Gastrocnemius medialis (tissue), 4 donors: ENCODE results near the gene COBL. TPM values are rescaled to one million over a fixed set of nuclear protein-coding genes. Genes with fewer than 3 reads are reported as not detected.

Source experiments
- ATAC-seq, 2 donors: fragments of 150-250 bp; one replicate each; pipeline ENCODE4 v1.9.1; 2016
- DNase-seq, 2 donors: peaks; one replicate each; pipeline ENCODE4 v3.0.0-alpha.2; 2019
- H3K27ac ChIP-seq, 4 donors: fragments of 200-600 bp; sonication (generic); 1 replicate in 1 of 4; 2 replicates in 3 of 4; pipeline ENCODE4 v1.5.1; 2016 to 2018; ENCODE audit warnings: mild to moderate bottlenecking in 2 of 4, moderate library complexity in 1 of 4
- H3K27me3 ChIP-seq, 3 donors: fragments of 200-600 bp; sonication (generic) in 2 of 3; 1 replicate in 1 of 3; 2 replicates in 2 of 3; pipeline versions ENCODE4 v1.5.1 to v1.6.0; 2016 to 2019; ENCODE audit warnings: mild to moderate bottlenecking in 1 of 3, moderate library complexity in 1 of 3
- H3K36me3 ChIP-seq, 2 donors: fragments of 200-600 bp; sonication (generic) in 1 of 2; one replicate each; pipeline ENCODE4 v1.5.1; 2017 to 2018
- H3K4me1 ChIP-seq, 2 donors: fragments of 200-600 bp; sonication (generic) in 1 of 2; one replicate each; pipeline ENCODE4 v1.5.1; 2016 to 2017; ENCODE audit warnings: mild to moderate bottlenecking in 2 of 2
- H3K4me3 ChIP-seq, 4 donors: fragments of 200-600 bp; sonication (generic) in 3 of 4; 1 replicate in 1 of 4; 2 replicates in 3 of 4; pipeline ENCODE4 v1.5.1; 2016 to 2019; ENCODE audit warnings: mild to moderate bottlenecking in 2 of 4
- H3K9me3 ChIP-seq, 3 donors: fragments of 200-600 bp; sonication (generic) in 2 of 3; 1 replicate in 1 of 3; 2 replicates in 2 of 3; pipeline ENCODE4 v1.5.1; 2016 to 2019
- POLR2A ChIP-seq, 2 donors: fragments of 450-650 bp; IDR thresholded peaks; one replicate each; pipeline ENCODE4 v1.6.1; 2017; ENCODE audit warnings: antibody characterized with exemption in 2 of 2, mild to moderate bottlenecking in 2 of 2, moderate library complexity in 2 of 2
- in situ Hi-C, 4 donors: fragments of 200-750 bp; cut with MboI; loops; one replicate each; pipeline versions ENCODE4 v1.15.0 to v1.8.0; 2017; ENCODE audit warnings: low sequenced_read_pairs in 4 of 4
- intact Hi-C: fragments of 100-400 bp; cut with DNase I; formaldehyde crosslinking; loops from one replicate; pipeline ENCODE4 v1.15.1; 2023; ENCODE audit warnings: low total_unique reads
- total RNA-seq, 4 donors: library from RNA; depleted of rRNA; stranded (reverse); fragments of >200 nt; gene quantifications; one replicate each; pipeline versions ENCODE4 v1.1.0 to v1.2.3, GENCODE V29; 2016
- TF ChIP-seq, protein P1 (sequence below), 5 experiments: fragments of 450-650 bp in 3 of 5; fragments of 200-600 bp in 2 of 5; sonication (generic) in 2 of 5; IDR thresholded peaks in 4 of 5; conservative IDR thresholded peaks in 1 of 5; 1 replicate in 4 of 5; 2 replicates in 1 of 5; pipeline ENCODE4 v1.5.1; 2016 to 2019; ENCODE audit warnings: antibody characterized with exemption in 5 of 5, mild to moderate bottlenecking in 3 of 5, moderate library complexity in 3 of 5

COBL gene
- total RNA-seq, 4 donors from 2014 or later, result 82.1 to 170 (median 124) TPM

DNA sequence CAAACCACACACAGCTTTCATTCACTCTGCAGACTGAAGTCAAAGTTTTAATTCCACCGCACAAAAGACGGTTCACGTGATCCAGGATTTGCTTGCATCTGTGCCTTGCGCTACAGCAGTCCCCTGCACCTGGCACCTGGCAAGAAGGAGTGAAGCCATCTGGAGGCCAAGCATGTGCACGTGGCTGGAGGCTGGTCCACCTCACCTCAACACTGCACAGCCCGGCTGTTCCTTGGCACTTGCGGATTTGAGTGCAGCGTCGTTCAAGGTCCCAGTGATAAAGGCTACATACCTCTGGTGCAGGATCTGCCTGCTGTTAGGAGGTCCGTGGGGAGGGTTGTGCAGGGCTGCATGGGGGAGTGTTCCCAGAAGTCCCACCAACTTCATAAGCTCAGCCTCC is 285.4 kb downstream of the COBL start:
- no peak overlapping the region for H3K27ac ChIP-seq
- in situ Hi-C loops, result no loop called here
- intact Hi-C loops, result no loop called here
- H3K27me3 ChIP-seq, result no peaks in the 10 kb centered on the region
- ATAC-seq (no peak), DNase-seq (no peak)
- no peak for TF ChIP-seq POLR2A (IDR thresholded peaks at IDR 0.05)
- TF ChIP-seq, protein P1, sequence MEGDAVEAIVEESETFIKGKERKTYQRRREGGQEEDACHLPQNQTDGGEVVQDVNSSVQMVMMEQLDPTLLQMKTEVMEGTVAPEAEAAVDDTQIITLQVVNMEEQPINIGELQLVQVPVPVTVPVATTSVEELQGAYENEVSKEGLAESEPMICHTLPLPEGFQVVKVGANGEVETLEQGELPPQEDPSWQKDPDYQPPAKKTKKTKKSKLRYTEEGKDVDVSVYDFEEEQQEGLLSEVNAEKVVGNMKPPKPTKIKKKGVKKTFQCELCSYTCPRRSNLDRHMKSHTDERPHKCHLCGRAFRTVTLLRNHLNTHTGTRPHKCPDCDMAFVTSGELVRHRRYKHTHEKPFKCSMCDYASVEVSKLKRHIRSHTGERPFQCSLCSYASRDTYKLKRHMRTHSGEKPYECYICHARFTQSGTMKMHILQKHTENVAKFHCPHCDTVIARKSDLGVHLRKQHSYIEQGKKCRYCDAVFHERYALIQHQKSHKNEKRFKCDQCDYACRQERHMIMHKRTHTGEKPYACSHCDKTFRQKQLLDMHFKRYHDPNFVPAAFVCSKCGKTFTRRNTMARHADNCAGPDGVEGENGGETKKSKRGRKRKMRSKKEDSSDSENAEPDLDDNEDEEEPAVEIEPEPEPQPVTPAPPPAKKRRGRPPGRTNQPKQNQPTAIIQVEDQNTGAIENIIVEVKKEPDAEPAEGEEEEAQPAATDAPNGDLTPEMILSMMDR (IDR thresholded peaks at IDR 0.05 in 4 of 5, conservative IDR thresholded peaks at IDR 0.05 in 1 of 5), result no peak
- no peaks in the 10 kb centered on the region for H3K36me3 ChIP-seq
- H3K4me3 ChIP-seq, result no peak overlapping the region
- H3K4me1 ChIP-seq, result peaks cover 23 to 33% of the 10 kb centered on the region in 2 donors
- no peaks in the 10 kb centered on the region for H3K9me3 ChIP-seq

DNA sequence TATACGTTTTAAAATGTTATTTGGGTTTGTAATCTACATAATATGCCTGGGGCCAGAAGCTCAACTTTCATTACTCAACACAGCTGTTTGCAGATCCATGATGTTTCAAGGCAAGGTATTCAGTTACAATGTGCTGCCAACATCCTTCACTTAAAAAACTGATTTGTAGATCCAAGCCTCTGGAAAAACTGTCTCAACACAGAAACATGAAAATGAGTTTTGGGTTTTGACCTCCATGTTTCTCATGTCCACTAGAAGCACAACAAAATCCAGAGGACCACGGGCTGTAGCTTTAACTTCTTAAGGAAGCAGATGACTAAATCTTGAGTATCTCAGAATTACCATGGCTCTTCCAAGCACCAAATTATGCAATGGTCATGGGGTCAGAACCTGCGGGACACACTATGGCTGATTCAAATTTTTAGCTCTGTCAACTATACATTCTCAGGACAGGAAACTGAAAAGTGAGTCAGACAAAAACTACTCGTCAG is 286.9 kb downstream of the COBL start:
- Histone ChIP-seq H3K27me3 (no peaks in the 10 kb centered on the region), H3K4me3 (no peak overlapping the region), H3K36me3 (no peaks in the 10 kb centered on the region), H3K9me3 (no peaks in the 10 kb centered on the region), H3K27ac (peak overlapping the region in 2 of 4 donors; percentile 20 to 77), H3K4me1 (peaks cover 33 to 44% of the 10 kb centered on the region in 2 donors)
- ATAC-seq (no peak), DNase-seq (no peak)
- intact Hi-C loops (loop anchor here (5.0 kb wide), 1 partner anchor 237 kb away; no protein-coding TSS in a partner anchor), in situ Hi-C loops (no loop called here)
- TF ChIP-seq, protein P1 (IDR thresholded peaks at IDR 0.05 in 4 of 5, conservative IDR thresholded peaks at IDR 0.05 in 1 of 5), result no peak
- TF ChIP-seq POLR2A (IDR thresholded peaks at IDR 0.05), result no peak

GRCh38 chr7:51029131-51029530 is 287.5 kb downstream of the COBL start:
- Histone ChIP-seq H3K9me3 (no peaks in the 10 kb centered on the region), H3K36me3 (no peaks in the 10 kb centered on the region), H3K4me3 (peak overlapping the region in 1 of 4 donors; percentile 10), H3K4me1 (peaks cover 26 to 45% of the 10 kb centered on the region in 2 donors), H3K27me3 (no peaks in the 10 kb centered on the region), H3K27ac (peak overlapping the region in 2 of 4 donors; percentile 20 to 77)
- TF ChIP-seq POLR2A (IDR thresholded peaks at IDR 0.05), result no peak
- TF ChIP-seq, protein P1 (IDR thresholded peaks at IDR 0.05 in 4 of 5, conservative IDR thresholded peaks at IDR 0.05 in 1 of 5), result no peak
- no peak for DNase-seq
- ATAC-seq, result no peak
- in situ Hi-C loops, result no loop called here
- intact Hi-C loops, result loop anchor here (5.0 kb wide), 1 partner anchor 237 kb away; no protein-coding TSS in a partner anchor

- peak overlapping the region; percentile 43 to 77 (median 72) for H3K27ac ChIP-seq
- TF ChIP-seq POLR2A (IDR thresholded peaks at IDR 0.05), result peak in 1 of 2 donors; percentile 52
- TF ChIP-seq, protein P1 (IDR thresholded peaks at IDR 0.05 in 4 of 5, conservative IDR thresholded peaks at IDR 0.05 in 1 of 5), result no peak
- DNase-seq (peak; percentile 56 to 82), ATAC-seq (peak; percentile 64 to 70)
- H3K36me3 ChIP-seq, result no peaks in the 10 kb centered on the region
- intact Hi-C loops, result loop anchor here (5.0 kb wide), 1 partner anchor 236 kb away; no protein-coding TSS in a partner anchor
- in situ Hi-C loops, result no loop called here
- H3K9me3 ChIP-seq, result no peaks in the 10 kb centered on the region
- no peaks in the 10 kb centered on the region for H3K27me3 ChIP-seq
- H3K4me1 ChIP-seq, result peaks cover 21 to 39% of the 10 kb centered on the region in 2 donors
- no peak overlapping the region for H3K4me3 ChIP-seq
These were observed 288.4 kb downstream of the COBL start for GRCh38 chr7:51027935-51028830.
